GM21737 (cell line): ENCODE results near the gene FREM2.

ENCODE experiments used
- ATAC-seq: cut with Tn5 transposase; IDR thresholded peaks from one replicate; pipeline ENCODE4 v1.9.1; 2021; ENCODE audit warnings: mild to moderate bottlenecking, moderate library complexity; ENCODE audit not compliant: unreplicated experiment

FREM2 gene

DNA sequence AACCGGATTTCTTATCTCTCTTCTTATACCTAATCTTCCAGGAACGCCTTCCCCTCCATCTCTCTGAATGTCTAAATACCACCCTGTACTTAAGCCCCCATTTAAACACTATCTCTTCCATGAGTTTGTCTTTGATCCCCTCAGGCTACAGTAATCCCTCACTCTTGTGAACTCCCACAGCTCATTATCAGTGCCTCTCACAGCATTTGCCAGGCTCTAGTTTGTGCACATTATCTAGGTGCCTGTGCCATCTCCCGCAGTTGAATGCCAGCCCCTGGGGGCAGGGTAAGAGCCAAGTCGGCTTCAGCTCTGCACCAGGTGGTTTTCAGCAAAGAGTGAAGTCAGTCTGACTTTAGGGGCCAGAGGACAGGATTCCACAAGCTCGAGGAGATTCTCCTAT is 71.4 kb downstream of the FREM2 start:
- no peak for ATAC-seq

DNA sequence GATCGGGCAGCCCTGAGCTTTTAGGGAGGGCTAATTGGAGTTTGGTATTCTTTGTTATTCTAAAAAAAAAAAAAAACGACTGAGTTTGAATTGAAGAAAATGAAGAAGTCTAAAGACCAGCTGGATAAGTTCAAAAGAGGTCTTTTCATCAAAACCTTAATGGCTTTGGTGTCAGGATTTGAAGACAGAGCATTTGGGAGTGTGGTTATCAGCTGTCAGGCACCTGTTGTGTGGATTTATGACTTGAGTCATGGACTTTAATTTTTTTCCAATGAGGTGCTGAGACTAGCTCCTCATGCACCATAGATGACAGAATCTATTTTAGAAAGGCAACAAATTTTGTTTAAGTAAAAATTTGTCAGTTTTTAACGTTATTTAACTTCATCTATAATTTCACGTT is 72.5 kb downstream of the FREM2 start:
- no peak for ATAC-seq

DNA sequence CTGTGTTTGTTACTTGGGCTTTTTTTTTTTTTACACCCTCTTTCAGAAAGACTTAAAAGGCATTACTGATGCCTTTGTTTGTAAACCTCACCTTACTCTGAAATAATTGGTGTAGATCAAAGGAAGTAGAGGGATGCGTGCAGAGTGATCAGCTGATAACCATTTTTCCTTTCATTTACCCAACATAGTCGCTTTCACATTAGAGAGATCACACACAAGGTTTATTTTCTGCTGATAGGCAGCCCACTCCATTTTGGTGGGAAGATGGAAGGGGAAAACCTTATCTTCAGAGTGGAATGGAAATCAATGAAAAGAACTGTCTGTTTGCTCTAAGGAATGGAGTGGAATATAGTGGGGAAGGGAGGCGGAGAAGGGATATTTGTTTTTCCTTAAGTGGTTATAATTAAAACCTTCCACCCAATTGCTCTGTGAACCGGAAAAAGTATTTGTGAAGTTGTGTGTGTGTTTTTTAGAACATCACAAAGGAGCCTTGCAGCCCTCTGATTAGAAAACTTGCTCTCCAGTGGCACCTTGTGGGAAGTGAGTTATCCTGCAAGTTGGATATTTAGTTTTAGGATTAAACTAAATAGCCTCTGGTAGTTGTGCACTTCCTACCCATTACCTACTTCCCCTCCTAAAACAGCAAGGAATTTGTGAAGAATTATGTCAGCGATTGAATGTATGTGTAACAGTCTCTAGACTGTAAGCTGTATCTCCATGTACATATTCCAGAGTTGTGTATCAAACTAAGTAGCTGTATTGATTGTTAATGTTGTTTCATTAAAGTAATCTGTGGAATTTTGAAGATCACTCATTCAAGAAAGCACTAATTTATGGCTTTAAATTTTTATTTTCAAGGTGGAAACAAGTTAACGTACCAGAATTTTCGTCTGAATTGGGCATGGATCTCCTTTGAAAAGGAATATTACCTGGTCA is 76.8 kb downstream of the FREM2 start:
- ATAC-seq = no peak

DNA sequence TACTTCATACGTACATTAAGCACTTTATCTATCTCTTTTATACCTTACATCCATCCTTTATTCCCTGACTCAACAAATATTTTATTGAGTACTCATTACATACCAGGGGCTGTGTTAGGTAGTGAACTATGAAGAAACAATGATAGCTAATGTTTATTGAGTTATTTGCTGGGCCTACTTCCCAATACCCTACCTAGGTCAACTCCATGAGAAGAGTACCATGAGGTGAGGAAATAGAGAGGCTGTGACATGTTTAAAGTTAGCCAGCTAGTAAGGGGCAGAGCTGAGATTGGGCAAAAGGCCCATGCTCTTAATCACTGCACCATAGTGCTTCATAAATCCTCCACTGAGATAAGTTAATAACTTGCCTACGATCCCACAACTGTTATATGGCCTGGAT is 79.9 kb downstream of the FREM2 start:
- ATAC-seq = no peak

DNA sequence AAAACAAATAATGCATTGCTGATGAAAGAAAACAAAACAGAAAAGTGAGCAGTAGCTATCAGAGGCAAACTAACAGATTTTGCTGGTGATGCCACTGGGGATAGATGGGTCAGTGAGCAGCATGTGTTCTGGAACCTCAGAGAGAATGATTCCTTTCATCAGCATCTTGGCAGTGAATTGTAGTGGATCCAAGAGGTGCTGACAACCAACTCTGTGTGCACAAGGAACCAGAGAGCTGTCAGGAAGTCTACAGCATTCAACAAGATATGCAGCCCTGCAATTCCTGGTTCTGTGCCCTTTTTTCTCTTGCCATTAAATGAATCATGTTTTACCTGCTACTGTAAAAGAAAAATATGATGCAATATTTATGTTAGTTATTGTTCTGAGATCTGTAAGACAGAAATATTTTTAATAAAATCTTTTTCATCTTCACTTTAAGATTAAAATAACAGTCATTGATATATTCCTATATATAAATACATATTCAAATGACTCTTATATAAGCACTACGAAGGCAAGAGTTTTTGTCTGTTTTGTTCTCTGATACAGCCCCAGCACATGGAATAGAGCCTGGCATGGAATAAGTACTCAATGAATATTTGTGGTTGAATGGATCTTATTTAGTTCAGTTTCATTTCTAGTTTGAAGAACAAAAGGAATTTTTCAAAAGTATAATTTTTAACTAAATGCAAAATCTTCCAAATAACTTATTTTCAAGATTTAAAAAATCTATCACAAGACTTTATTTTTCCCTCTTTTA is 80.8 kb downstream of the FREM2 start:
- no peak for ATAC-seq

DNA sequence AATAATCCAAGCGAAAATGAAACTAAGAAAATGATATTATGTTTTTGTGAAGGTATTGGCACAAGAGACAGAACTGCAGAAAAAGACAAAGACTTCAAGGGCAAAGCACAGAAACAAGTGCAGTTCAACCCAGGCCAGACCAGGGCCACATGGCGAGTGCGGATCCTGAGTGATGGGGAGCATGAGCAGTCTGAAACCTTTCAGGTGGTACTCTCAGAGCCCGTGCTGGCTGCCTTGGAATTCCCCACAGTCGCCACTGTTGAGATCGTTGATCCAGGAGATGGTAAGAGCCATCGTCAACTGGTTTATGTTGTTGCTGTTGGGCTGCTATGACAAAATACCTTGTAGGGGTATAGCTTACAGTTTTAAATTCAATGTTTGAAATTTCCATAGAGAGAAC is 82.6 kb downstream of the FREM2 start:
- ATAC-seq = no peak

DNA sequence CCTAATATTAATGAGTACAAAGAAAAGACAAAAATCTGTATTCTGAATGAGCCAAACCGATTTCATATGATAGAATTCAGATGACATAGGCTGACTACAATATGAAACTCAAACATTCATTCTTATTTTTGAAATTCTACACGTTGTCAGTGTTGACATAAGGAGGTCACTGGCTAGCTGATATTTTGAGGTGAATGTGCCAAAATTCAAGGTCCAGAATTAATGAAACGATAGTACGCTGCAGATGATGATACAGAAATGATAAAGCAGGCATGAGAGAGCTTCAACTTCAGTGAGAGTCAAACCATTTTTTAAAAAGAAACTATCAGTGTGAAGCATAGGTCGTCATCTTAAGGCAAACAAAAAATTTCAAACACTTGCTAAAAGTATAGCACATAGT is 88.2 kb downstream of the FREM2 start:
- no peak for ATAC-seq

DNA sequence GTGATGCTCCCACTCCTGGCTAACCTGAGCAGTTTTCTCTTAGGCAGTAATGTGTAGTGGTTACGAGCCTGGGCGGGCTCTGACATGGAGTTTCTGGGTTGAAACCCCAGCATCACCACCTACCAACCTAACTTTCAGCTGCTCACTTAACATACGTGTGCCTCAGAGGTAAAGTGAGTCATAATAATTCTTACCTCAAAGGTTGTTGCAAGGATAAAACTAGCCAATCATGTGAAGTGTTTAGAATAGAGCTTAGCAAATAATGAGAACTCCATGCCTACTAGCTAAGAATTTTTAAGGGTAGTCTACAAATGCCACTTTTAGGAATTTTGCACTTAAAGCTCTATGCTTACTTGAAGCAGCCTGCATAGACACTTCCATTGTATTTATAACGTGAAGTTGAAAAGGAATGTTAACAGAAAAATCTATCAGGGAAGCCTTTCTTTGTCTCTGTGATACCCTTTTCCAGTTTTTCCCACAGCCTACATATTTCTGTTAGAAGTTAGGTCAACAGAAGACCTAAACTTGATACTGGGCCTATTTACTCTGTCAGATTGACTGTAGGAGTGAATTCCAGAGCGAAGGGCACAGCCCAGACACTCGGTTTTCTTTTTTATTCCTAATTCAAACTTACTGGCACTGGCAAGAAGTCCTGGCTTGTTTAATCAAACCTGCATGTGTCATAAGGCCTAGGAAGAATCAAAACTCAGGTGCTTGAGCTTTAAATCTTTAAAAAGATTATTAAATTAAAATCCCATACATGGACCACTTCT is 90.7 kb downstream of the FREM2 start:
- ATAC-seq = no peak

DNA sequence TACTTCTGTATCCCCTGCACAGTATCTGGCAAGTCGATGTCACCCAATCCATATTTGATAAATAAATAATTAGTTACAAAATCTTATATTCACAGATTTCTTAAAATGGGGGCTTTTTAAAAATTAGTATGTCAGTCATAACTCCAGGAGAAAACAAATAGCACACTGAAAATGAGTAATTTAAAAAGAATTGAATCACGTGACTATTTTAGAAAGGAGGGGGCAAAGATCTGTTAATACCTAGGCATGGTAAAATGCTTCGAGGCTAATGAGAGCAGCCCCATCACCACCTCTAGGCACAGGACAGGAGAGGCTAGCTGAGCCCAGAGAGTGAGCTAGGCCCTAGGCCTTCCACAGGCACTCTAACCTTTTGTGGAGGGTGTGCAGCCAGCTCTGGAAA is 94.7 kb downstream of the FREM2 start:
- no peak for ATAC-seq

DNA sequence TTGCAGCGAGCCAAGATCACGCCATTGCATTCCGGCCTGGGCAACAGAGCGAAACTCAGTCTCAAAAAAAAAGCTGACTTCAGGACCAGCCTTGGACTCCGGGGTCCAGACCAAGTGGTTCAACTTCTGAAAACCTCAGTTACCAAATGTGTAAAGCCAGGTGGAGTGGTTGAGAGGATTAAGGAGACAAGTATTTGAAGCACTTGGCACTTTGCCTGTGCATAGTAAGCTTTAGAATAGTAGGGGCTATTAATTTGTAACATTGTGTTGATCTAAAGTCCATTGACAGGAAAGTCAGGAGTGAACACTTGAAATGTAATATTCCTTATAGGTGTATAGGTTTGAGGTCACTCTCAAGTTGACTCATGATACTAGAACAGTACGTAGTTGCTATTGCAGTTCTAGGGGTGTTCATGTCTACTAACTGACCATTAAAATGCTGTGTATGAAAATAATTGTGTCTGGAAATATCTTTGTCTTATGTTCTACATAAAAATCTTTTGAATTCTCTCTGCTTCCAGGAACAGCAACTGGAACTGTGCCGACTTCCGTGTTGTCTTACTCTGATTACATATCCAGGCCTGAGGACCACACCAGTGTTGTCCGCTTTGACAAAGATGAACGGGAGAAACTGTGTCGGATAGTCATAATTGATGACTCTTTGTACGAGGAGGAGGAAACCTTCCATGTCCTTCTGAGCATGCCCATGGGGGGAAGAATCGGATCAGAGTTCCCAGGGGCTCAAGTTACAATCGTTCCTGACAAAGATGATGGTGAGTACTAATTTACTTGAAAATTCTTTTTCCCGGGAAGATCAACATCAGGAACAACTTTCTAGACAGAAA is 97.4 kb downstream of the FREM2 start:
- no peak for ATAC-seq

DNA sequence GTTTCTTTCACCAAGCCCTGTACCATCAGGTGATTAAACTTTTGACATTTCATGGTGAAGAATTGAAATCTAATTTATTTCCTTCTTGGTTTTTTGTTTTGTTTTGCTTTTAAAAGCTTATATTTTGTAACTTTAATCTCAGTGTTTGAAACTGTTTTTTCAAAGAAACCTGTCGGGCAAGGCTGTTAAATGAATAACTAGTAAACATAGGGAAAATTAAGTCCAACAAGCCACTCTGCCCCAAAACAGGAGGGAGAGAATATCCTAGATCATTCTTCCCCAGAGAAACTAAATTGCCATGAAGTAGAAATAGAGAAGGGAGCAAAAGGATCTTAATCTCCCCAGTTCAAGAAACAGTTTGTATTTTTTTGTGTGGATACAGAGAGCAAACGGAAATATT is 98.2 kb downstream of the FREM2 start:
- no peak for ATAC-seq

DNA sequence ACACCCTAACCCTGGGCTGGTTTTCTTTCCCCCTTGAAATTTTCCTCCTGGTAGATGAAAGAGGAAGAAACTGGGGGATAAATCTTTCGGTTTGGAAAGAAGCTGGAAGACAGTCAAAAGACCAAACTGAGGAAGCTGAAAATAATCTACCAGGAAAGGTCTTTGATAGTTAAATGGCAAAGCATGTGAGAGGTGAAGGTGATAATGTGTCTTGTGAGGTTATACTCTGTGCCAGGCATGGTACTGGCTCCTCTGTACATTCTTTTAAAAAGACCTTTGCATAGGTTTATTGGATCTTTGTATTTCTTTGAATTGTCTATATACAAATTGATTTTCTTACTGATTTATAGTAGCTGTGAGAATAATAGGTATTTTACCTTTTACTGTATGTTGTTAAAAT is 98.6 kb downstream of the FREM2 start:
- no peak for ATAC-seq

DNA sequence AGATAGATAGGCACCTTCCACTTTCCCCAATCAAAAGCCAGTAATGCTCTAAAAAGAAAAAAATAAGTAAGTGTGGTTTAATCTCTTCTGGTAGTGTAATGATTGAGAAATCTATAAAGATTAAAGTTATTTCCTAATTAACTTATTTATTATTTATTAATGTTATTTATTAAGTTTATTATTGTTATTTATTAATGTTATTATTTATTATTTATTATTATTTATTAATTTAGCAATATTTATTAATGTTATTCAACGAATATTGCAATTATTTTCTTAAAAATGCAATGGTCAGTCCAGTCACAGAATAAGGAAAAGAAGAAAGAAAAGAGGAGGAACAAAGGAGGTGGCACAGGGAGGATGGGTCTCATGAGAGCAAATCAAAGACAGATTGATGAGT is 100.7 kb downstream of the FREM2 start:
- no peak for ATAC-seq

DNA sequence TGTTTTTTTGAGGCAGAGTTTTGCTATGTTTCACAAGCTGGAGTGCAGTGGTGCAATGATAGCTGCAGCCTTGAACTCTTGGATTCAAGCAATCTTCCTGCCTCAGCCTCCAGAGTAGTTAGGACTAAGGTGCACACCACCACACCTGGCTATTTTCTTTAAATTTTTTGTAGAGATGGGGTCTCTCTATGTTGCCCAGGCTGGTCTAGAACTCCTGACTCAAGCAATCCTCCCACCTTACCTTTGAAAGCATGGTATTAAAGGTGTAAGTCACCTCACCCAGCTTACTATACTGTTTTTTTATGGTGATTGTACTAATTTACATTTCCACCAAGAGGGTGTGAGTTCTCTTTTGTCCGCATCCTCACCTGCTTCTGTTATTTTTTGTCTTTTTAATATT is 110.0 kb downstream of the FREM2 start:
- ATAC-seq = no peak

DNA sequence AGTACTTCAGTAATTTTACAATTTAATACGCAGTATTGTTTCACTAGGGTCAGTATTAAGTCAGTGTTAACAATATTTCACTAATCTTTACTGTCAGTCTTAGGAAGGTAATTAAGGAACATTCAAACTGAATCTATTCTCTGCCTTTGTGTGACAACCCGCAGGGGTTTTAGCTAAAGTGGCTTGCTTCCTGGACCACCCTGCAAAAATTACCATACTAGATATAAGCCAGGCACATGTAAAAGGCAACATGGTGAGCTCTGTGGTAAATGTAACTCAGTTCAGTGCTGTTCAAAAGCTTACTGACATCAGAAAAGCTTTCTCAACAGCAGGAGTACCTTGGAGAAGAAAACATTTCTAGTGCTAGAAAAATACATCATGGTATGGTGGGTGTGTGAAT is 116.7 kb downstream of the FREM2 start:
- no peak for ATAC-seq

DNA sequence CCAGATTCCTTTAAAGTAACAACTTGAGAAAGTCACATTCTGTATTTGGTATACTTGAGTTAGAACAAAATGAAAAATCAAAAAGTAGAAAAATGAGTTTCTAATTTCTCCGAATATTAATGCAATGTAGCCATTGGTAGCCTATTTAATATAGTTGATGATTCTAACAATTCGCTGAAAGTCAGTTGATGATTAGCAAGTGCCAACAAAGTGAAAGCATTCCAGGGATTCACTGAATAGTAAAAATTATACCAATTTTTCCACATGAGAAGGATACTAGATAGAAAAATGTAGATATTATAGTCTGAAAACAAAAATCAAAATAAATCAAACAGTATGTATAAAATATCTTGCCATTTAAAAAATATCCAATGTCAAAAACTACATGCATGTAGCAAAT is 117.2 kb downstream of the FREM2 start:
- no peak for ATAC-seq

DNA sequence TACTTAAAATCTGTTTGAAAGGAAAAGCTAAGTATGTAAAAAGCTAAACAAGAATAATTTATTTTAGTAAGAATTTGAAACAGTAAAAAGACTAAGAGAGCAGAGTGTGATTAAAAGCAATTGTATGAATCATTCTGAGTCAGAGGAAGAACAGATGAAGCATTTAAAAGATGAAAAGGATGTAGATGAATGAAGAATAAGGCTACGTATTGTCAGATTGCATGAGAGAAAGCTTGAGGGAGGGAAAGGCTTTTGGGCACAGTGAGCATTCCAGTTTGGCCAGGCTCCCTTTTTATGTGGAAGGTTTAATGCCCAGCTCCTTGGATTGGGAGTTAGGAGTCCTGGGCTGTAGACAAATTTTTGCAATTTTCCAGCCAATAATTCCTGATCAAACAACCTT is 117.7 kb downstream of the FREM2 start:
- no peak for ATAC-seq

DNA sequence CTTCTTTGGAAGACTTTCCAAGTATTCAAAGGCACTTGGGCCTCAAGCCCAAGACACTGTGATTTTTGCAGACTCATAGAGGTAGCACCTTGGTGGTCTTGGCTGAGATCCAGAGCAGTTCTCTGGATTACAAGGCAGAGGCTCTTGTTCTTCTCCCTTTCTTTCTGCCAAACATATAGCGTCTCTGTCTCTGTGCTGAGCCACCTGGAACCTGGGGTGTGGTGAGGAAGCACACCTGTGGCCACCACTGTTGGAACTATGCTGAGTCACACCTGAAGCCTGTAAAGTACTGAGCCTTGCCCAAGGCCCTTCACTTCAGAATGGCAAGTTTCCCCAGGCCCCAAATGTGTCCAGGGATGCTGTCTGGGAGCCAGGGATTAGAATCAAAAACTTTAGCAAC is 127.5 kb downstream of the FREM2 start:
- ATAC-seq = no peak

DNA sequence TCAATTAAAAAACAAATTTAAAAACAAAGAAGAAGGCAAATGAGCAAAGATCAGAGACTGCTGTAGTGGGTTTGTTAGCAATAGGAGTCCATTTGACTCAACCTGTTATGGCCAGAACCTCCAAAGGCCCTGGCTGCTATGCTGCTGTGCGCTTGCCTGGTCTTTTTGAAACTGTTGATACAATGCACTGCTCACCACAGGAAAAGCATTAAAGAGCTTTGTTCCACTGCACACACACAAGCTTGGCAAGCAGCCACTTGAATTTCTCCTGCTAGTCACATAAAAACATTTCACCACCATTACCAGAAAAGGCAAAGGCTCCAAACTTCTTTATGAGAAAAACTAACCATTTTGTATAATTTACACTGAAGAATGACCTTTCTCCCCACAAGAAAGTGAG is 132.2 kb downstream of the FREM2 start:
- ATAC-seq = no peak

DNA sequence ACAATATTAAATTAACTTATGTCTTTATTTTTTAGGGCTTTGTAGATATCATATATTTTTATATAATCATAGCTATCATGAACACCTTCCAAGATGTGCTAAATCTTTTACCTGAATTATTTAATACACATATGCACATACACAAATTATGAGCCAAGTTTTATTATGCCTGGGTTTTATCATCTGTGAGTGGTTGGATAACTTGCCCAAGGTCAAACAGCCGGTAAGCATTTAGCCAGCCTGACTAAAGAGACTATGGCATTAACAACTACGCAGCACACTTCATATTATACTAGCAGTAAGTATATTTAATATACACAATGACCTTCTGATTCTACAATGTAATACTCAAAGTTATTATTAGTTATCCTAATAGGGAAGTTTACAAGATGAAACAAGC is 132.7 kb downstream of the FREM2 start:
- ATAC-seq = no peak
